Measurements from ENCODE around the gene CCR2.
"Not testable (repeated sequence)": the region's sequence is repeated elsewhere in the genome, so short reads cannot be mapped to it uniquely, and the experiment has no call there.

Gene CCR2

GRCh38 chr3:46353647-46354410 is at the start of gene CCR2:
CCR2 (plus strand) TSS chr3:46354111; CDS start chr3:46357528, 3,417 bp downstream.
- no peak for DNase-seq (ENCODE audit: low read depth, low spot score)

GRCh38 chr3:46304739-46305138 is 49.2 kb upstream of the CCR2 start:
- DNase-seq (ENCODE audit: low read depth, low spot score), result no peak

DNA sequence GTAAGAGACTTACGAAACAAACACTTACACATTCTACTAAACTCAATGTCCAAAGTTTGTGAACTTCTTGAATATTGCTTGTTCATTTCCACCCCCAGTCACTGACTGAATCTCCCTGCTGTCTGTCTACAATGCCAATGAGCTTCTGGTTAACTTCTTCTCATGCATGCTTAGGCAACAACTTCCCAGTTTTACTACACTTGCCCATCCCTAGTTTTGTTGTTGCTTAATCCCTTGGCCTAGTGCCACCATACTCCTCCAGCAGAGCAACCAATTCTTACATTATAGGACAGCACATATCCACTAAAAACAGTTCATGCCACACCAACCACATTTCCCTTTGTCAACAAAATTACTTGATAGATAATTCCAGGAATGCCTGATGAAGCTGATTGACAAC is 40.9 kb upstream of the CCR2 start:
- no peak for DNase-seq (ENCODE audit: low read depth, low spot score)

DNA sequence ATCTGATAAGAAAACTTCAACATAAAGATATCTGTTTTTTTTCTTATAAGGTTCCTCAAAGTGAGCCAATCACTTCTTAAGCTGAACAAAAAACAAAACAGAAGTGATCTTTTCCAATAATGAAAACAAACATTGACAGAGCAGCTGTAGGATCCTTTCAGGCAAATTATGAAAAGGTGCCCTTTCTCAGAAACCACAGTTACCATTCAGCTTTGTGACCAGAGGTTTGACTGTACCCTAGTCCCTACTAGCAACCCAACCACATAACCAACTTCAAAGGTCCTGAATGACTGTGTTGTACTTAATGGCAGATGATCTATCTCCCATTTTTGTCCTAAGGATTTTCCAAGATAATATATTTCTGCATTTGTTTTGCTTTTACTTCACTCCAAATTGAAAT is 39.4 kb upstream of the CCR2 start:
- DNase-seq (ENCODE audit: low read depth, low spot score), result no peak

GRCh38 chr3:46316206-46316605 is 37.7 kb upstream of the CCR2 start:
- no peak for DNase-seq (ENCODE audit: low read depth, low spot score)

DNA sequence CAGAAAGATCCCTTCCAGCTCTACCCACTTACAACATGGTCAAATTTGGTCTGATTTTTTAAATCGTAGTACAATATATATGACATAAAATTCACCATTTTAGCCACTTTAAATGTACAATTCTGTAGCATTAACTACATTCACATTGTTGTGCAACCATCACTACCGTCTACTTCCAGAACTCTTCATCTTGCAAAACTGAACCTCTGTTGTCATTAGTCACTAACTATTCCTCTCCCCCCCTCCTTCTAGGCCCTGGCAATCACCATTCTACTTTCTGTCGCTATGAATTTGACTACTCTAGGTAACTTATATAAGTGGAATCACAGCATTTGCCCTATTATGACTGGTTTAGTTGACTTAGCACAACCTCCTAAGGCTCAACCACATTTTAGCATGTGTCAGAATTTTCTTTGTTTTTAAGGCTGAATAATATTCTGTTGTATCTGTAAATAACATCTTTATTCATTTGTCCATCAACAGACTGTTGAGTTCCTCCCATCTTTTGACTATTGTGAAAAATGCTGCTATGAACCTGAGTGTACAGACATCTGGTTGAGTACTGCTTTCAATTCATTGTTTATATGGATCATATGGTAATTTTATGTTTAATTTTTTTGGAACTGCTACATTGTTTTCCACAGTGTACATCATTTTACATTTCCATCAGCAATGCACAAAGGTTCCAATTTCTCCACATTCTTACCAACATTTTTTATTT is 35.5 kb upstream of the CCR2 start:
- DNase-seq (ENCODE audit: low read depth, low spot score), result no peak

GRCh38 chr3:46321461-46322104 is 32.3 kb upstream of the CCR2 start:
- no peak for DNase-seq (ENCODE audit: low read depth, low spot score)

DNA sequence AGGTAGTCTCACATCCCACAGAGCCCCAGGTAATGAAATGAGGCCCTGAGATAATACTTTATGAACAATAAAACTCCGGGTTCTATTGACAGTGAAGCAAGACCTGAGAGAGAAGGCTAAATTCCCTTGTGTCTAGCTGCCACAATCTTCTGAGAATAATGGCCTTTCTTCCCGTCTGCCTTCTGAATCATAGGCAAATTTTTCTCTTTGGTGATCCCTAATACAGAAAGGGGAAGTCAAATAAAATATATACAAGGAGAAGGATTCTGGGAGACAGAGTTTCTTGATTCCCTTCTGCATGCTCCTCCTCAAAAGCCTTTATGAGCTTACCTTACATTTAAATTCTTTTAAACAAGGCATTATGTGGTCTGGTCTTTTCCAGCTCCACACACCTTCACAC is 29.9 kb upstream of the CCR2 start:
- no peak for DNase-seq (ENCODE audit: low read depth, low spot score)

GRCh38 chr3:46325645-46326300 is 28.1 kb upstream of the CCR2 start:
- DNase-seq (ENCODE audit: low read depth, low spot score), result no peak

- DNase-seq (ENCODE audit: low read depth, low spot score), result not testable (repeated sequence)
Measured at GRCh38 chr3:46330676-46331075, 23.2 kb upstream of the CCR2 start.

DNA sequence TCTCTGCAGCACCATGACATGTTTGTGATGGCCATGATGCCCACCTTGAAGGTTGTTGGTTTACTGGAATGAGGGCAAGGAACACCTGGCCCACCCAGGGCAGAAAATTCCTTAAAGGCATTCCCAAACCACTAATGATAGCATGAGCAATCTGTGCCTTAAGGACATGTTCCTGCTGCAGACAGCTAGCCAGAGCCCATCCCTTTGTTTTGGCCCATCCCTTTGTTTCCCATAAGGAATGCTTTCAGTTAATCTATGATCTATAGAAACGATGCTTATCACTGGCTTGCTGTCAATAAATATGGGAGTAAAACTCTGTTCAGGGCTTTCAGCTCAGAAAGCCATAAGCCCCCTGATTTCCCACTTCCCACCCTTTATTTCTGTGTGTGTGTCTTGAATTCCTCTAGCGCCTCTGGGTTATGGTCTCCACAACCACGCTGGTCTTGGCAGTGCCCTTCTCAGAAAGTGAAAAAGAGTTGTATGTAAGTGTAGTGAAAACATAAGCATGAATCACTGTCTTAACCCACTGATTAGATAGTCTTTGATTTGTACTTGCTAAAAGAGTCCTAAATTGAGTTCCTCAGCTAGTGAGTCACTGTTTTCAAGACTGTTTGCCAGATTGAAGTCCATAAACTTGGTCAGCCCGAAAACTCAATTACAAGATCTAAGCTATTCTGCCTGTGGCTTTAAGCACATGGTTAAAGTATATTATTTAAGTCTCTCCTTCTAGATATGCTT is 19.0 kb upstream of the CCR2 start:
- DNase-seq (ENCODE audit: low read depth, low spot score), result no peak

DNA sequence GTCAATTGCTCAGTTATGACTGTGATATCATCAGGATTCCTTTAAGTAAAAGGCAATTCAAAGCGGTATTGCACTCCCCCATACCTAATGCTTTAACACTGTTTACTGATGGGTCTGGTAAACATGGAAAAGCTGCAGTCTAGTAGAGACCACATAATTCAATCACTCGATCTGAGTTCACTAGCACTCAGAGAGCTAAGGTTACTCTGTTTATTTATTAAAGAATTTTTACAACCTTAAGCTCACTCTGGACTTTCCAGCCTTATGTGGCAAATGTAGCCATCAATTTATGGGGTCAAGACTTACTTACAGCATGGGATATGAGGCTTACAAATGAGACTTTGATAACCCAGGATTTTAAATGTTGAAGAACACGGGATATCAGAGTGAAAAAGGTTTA is 18.4 kb upstream of the CCR2 start:
- no peak for DNase-seq (ENCODE audit: low read depth, low spot score)

- DNase-seq (ENCODE audit: low read depth, low spot score), result no peak
Measured at GRCh38 chr3:46337911-46338310, 16.0 kb upstream of the CCR2 start.

DNA sequence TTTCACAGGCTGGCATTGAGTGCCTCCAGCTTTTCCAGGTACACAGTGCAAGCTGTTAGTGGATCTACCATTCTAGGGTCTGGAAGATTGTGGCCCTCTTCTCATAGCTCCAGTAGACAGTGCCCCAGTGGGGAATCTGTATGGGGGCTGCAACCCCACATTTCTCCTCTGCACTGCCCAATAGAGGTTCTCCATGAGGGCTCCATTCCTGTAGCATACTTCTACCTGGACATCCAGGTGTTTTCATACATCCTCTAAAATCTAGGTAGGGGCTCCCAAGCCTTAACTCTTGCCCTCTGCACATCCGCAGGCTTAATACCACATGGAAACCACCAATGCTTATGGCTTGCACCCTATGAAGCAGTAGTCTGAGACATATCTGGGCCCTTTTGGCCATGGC is 15.1 kb upstream of the CCR2 start:
- DNase-seq (ENCODE audit: low read depth, low spot score), result no peak

DNA sequence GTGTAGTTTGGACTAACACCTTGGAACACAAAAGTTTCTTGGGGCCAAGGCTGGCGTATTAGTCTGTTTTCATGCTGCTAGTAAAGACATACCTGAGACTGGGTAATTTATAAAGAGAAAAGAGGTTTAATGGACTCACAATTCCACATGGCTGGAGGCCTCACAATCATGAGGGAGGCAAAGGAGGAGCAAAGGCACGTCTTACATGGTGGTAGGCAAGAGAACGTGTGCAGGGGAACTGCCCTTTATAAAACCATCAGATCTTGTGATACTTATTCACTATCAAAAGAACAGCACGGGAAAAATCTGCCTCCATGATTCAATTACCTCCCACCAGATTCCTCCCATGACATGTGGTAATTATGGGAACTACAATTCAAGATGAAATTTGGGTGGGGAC is 9.4 kb upstream of the CCR2 start:
- no peak for DNase-seq (ENCODE audit: low read depth, low spot score)

GRCh38 chr3:46348823-46349482 is 5.0 kb upstream of the CCR2 start:
- no peak for DNase-seq (ENCODE audit: low read depth, low spot score)

GRCh38 chr3:46349484-46350261 is 4.2 kb upstream of the CCR2 start:
- no peak for DNase-seq (ENCODE audit: low read depth, low spot score)

DNA sequence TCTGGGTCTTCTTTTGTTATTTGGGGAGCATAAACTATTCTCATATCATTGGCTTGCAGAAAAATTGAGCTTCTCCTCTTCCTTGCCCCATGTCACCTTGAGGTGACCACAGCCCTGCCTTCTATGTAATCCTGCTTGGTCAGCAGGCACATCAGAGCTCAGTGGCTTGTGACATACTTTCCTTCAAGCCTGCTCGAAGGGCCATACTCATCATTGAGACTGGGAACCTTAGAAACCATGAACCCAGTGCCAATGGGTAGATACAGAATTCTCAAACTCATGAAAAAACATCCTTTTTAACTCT is 3.7 kb upstream of the CCR2 start:
- no peak for DNase-seq (ENCODE audit: low read depth, low spot score)

- no peak for DNase-seq (ENCODE audit: low read depth, low spot score)
Measured at GRCh38 chr3:46351646-46352045, 2.3 kb upstream of the CCR2 start.

DNA sequence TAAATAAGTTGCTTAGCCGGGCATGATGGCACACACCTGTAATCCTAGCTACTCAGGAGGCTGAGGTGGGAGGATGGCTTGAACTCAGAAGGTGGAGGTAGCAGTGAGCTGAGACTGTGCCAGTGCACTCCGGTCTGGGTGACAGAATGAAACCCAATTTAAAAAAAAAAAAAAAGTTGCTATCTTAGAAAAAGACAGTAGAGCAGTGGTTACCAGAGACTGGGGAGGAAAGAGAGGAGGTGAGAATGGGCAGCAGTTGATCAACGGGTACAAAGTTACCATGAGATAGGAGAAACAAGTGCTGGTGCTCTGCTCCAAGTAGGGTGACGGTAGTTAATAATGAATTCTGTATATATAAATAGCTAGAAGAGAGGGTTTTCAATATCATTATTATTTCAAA is 821 bp upstream of the CCR2 start:
- DNase-seq (ENCODE audit: low read depth, low spot score), result no peak
